Stimulated activated CD8-positive, alpha-beta memory T cell treated with anti-CD3 and anti-CD28 coated beads, Interleukin-4, amount 100 ng/mL, for 4 hours (primary cell): Measurements from ENCODE around the gene ABL1.
"Not testable (repeated sequence)": the region's sequence is repeated elsewhere in the genome, so short reads cannot be mapped to it uniquely, and the experiment has no call there.

Source experiments
- DNase-seq, 2 donors: peaks; one replicate each; pipeline ENCODE4 v3.0.0-alpha.2; 2020; ENCODE audit warnings: low read depth in 2 of 2, low spot score in 1 of 2

Gene ABL1

GRCh38 chr9:130901498-130902203, 66.6 kb downstream of the ABL1 start:
- DNase-seq: no peak

DNA sequence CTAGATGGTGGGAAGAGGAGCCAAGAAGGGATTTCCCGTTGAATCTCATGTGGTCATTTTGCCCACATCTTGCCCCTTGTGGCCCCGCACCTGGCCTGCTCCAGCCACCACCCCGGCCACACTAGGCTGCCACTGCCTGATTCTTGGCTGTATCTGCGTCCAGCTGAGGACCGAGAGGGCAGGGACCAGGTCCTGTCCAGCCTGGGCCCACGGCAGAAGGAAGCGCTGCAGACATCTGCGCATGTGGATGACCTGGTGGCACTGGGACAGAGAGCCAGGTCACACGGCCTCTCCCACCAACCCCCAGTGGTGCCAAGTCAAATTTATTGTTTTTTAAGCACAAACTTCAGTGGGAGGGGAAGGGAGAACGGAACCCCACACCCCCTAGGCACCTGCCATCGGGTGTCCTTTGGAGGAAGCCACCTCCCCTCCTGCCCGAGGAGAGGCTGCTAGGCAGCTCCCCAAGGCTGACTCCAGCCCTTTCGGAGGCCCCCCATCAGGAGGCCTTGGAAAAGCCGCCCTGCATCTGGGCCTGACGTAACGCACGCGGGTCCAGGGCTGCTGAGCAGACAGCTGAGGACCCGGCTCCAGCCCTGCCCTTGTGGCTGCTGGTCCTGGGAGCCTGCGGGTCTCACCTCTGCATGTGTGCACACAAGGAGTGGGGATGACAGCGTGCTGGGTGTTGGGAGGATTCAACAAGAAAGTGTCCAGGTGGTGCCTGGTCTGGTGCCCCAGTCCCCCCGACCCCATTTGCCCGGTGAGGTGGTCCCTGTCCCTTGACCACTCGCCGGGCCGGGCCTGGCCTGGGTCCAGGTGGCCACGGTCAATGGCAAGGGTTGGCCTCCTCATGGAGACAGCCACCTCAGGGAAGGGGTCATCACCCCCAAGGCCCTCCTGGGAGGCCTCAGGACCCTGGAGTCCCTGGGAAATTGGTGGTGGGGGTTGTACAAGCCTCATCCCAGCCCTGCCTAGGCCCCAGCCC, 67.4 kb downstream of the ABL1 start:
- no peak for DNase-seq

DNA sequence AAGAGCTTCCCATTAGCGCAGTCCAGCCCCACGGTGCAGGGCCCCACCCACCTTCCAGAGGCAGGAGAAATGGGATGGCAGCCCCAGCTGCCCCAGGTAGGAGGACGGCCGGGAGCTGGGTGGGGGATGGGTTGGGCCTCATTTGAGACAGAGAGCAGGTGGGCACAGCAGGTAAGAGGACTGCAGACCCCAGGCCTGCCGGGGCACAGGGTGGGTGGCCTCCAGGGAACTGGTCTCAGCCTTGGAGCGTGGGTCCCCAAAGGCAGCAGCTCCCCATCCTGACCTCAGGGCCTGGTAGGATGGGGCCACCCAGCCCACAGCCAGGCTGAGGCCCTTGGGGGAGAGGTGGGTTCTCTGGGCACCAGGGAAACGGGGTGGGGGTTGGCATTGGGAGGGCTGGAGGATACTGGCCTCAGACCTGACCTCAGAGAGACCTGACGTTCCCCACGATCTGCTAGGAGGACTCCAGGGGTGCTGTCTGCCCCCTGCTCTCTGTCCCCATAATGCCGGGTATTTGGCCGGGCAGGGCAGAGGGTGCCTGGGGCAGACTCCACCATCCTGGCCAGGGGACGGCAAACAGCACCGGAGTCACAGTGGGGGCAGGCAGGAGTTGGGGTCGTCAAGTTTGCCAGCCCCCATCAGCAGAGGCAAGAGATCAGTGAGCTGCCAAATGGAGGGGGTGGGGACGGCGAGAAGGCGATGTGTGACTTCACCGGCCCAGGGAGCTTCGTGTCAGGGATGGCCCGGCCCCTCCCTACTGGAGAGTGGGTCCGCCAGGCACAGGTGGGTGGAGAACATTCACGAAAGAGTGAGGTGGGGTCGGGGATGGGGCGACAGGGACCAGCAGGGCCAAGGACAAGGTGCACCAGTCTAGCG, 68.4 kb downstream of the ABL1 start:
- no peak for DNase-seq

DNA sequence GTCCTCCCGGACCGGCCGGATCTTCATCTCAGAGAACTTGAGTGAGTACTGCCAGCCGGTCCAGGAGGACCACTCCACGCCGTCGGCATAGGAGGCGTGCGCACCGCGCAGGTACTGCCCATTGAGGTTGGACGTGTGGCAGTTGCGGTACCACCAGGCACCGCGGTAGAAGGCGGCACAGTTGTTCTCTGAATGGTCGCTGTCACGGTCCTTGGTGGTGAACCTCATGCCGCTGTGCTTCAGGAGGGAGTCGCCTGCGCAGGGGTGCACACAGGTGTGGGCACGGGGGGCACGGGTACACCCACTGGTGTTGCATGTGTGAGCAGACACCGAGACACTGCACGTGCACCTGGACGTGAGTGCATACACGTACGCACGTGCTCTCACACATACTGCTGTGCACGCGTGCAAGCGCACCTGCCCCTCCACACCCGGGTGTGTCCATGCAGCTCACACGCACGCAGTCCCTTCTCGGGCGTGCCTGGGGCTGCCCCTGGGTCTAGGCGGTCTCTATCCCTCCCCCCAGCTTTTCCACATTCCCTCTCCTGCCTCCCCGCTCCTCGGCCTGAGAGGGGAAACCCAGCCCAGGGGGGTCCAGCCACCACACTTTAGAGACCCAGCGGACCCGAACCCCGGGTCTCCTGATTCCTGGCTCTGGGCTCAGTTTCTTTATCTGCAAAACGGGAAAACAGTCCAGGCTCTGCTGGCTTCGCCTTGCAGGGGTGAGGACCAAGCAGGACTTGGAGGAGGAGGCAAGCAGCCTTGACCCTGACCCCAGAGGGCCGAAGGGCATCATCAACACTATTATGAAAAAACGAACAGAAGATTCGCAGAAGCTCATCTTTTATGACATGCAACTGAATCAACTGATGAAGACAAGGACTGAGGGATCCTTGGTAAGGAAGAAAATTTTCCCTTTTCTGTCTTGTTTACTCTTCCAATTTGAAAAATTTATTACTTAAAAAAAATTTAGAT, 69.3 kb downstream of the ABL1 start:
- DNase-seq: no peak

DNA sequence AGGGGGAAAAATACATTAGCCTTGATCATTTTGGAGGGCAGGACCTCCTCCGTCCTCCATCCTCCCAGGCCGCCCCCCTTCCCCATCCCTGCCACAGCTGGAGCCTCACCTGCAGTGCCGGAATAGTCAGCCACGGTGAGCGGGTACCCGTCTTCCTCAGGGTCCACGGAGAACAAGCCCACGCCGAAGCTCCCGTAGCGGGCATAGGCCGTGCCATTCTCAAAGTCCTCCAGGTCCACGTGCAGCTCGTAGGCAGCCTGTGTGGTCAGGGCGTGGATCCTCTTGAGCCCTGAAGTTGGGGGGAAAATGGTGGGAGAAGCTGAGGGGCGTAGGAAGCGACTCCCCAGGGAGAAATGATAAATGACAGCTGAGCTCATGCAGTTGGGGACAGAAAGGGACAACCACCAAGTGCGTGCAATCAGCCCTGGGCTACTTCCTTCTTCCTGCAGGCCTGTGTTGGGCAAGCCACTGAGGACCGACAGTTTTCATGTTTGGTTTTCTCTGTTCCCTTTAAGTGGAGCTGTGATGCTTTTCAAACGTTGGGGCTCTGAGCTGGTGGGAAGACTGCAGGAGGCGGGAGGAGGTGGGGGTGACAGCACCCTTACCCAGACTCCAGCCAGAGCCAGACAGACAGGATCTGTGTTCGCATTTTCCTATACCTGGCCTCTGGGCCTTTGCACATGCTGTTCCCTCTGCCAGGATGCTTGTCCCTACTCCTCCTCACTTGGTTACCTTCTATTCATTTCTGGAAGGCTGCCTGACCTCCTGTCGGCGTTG, 70.3 kb downstream of the ABL1 start:
- DNase-seq: no peak

DNA sequence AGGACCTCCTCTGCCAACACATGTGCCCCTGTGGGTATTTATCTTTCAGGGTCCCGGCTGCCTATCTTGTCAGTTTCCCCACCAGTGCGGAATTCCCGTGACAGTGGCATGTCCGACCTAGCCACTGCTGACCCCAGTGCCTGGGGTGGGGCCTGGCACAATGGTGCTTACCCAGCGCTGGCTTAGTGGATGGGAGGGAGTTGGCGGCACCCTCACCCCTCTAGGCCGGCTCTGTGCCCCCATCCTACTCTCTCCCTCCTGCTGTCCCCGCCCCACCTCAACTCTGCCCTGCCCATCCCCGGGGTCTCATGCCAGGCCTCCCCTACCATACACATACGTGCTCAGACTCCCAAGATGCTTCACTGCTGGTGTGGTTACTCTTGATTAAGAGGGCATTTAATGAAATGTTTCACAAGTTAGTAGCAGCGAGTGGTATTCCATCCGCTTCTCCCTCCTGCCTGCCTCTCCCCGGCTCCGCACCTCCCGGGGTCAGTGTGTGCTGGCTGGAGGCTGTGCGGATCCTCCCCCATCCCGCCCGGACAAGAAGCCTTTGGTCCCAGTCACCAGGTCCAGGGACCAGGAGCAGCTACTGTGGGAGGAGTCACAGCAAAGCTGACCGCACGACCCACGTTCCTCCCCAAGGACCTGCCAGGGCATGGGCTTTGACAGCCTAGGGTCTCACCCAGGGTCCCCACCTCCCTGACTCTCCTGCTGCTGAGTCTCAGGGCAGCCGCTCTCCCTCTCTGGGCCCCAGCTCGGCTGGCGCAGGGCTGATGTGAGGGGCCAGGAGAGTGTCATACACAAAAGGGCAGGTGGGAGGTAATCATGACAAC, 71.1 kb downstream of the ABL1 start:
- no peak for DNase-seq

GRCh38 chr9:130906735-130907416, 71.8 kb downstream of the ABL1 start:
- no peak for DNase-seq

- no peak for DNase-seq
These were observed 73.3 kb downstream of the ABL1 start for GRCh38 chr9:130908146-130908877.

DNA sequence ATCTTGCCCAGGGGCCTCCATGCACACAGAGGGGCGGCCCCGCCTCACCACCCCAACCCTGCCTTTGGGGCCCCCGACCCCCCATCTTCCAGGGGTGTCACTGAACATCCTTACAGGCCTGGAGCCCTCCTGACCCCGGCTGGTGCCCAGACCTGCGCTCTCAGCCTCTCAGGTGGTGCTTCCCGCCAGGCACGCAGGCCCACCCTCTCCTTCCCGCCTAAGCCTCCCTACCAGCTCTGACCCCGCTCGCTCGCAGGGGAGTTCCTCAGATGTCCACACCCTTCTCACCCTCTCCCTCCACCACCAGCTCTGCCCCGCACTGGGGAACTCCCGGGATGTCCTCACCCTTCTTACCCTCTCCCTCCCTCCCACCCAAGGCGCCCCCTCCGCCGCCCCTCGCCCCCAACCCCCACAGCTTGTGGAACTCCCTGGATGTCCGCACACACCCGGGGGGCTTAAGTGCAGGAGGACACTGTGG, 73.9 kb downstream of the ABL1 start:
- no peak for DNase-seq

DNA sequence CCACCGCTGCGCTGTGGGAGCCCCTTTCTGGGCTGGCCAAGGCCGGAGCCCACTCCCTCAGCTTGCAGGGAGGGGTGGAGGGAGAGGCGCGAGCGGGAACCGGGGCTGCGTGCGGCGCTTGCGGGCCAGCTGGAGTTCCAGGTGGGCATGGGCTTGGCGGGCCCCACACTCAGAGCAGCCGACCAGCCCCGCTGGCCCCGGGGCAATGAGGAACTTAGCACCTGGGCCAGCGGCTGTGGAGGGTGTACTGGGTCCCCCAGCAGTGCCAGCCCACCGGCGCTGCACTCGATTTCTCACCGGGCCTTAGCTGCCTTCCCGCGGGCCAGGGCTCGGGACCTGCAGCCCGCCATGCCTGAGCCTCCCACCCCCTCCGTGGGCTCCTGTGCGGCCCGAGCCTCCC, 75.0 kb downstream of the ABL1 start:
- DNase-seq: not testable (repeated sequence)

GRCh38 chr9:130910670-130911069, 75.6 kb downstream of the ABL1 start:
- DNase-seq: not testable (repeated sequence)

DNA sequence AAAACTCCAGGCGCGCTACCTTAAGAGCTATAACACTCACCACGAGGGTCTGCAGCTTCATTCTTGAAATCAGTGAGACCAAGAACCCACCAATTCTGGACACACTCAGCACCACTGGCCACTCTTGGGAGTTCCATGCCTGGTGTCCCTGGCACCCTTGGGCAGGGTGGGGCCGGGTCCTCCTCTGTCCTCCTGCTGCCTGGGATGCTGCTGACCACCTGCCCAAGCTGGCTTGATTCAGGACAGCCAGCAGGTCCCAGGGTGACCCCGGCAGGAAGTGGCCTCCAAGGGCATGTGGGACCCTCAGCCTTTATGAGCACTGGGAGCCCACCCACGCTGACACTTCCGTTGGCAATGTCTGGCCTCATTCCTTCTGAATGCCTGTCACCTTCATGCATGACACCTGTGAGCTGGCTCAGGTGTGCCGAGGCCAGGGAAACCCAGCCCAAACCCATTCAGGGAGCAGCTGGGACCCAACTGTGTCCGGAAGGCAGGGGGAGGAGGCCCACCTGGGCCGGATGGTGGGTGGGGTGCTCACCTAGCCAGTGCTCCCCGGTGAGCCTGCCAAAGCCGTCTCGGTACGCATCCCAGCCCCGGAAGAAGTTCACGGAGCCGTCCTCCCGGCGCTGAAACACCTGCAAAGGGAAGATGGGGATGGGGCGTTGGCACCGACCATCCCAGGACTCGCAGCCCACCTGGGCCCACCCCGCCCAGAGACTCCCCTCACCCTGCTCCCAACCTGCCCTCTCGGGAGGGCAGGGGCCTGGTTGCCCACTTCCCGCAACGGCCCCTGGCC, 76.4 kb downstream of the ABL1 start:
- DNase-seq: no peak

DNA sequence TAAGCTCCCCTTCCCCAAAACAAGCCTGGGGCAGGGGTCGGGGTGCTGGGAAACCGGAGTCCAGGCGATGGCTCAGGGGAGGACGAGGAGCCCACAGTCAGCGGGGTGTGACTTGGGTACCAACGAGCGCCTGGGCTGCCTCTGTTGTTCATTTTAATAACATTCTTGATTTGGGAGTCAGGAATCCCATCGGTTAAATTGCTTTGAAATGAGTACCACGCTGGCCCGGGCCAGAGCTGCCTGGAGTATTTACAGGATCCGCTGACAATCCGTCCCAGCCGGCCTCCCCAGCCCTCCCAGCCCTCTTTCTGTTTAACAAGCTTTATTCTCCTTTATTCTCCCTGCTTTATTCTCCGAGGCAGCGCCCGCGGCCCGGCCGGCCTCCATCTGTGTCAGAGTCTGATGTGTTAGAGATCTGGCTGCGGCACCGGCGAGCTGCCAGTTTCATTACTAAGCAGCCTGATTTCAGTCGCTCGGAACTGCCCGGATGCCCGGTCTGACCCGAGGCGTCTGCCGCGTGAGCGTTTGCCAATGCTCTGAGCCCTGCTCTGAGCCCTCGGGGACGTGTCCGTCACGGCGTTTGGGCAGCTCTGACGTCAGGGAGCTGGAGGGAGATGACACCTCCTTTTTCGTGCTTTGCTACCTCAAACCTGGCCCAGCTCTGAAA, 78.0 kb downstream of the ABL1 start:
- DNase-seq: no peak

DNA sequence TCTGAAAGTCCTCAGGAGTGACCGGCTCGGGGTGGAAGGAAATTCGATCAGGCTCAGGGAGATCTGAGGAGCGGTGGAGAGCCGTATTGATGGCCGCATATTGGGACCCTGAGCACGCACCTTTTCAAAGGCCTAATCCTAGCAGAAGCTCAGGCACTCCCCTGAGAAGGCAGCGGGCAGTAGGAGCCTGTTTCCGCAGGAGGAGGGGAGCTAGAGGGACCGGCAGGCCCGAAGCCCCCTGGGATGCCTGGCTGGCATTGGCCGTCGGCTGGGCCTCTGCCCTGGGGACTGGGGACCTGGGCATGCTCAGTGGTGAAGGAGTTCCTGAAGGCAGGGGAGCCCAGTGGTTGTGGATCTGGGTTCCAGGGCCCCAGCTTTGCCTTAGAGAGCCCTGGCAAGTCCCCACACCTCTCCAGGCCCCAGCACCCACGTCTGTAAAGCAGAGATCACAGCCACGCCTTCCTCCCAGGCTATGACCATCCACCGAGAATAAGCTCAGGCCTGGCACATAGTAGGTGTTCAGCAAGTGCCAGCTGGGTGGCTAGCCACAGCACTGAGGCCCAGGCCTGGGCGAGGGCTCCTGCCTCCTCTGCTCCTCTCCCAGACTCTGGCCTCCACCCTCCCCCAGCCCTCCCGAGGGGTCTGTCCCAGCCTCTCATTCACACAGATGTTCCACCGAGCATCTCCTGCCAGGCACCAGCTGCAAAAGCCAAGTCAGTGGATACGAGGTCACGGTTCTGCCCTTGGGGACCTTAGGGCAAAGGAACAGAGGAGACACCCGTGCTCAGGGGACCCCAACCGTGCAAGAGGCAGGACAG, 78.8 kb downstream of the ABL1 start:
- DNase-seq: no peak
